Spleen (tissue), 7 donors: ENCODE data around the gene SYNPR.

Source experiments
- CTCF ChIP-seq, 11 experiments: fragments of 200-600 bp in 7 of 11; fragments of 450-650 bp in 4 of 11; sonication (generic) in 4 of 11; IDR thresholded peaks in 8 of 11; conservative IDR thresholded peaks in 3 of 11; 1 replicate in 7 of 11; 2 replicates in 4 of 11; pipeline versions ENCODE4 v1.4.0 to v1.8.0; 2016 to 2021; ENCODE audit warnings: antibody characterized with exemption in 11 of 11, inconsistent platforms in 4 of 11, mild to moderate bottlenecking in 1 of 11
- POLR2A ChIP-seq, 3 donors: fragments of 450-650 bp; IDR thresholded peaks; one replicate each; pipeline ENCODE4 v1.5.1; 2017; ENCODE audit warnings: antibody characterized with exemption in 3 of 3, mild to moderate bottlenecking in 1 of 3
- donor health status: DM: no; HTN: no; CAD: no; lungs with moderate emphysema.
- donor health status: DM: no; HTN: no; CAD: no.
- donor health status: DM: no; HTN: no; CAD: no.

- TF ChIP-seq CTCF (IDR thresholded peaks at IDR 0.05 in 8 of 11, conservative IDR thresholded peaks at IDR 0.05 in 3 of 11) (no peak), POLR2A (IDR thresholded peaks at IDR 0.05) (no peak)
These were observed 361.7 kb downstream of the SYNPR start for GRCh38 chr3:63639806-63640205.
